Testis (tissue), 3 donors: ENCODE measurements around the gene SLC25A36. TPM values are rescaled to one million over a fixed set of nuclear protein-coding genes. Genes with fewer than 3 reads are reported as not detected.
"Not testable (repeated sequence)": the region's sequence is repeated elsewhere in the genome, so short reads cannot be mapped to it uniquely, and the experiment has no call there.

Source experiments
- DNase-seq: peaks from one replicate; pipeline ENCODE4 v3.0.0-alpha.2; 2019
- H3K27ac ChIP-seq, 2 donors: fragments of 200-600 bp; sonication (generic); one replicate each; pipeline ENCODE4 v1.5.1; 2019
- H3K27me3 ChIP-seq: fragments of 200-600 bp; sonication (generic); one replicate; pipeline ENCODE4 v1.5.1; 2019
- H3K36me3 ChIP-seq: fragments of 200-600 bp; sonication (generic); one replicate; pipeline ENCODE4 v1.5.1; 2017; ENCODE audit warnings: low read depth; ENCODE audit errors: missing control alignments
- H3K4me1 ChIP-seq: fragments of 200-600 bp; sonication (generic); one replicate; pipeline ENCODE4 v1.5.1; 2019
- H3K4me3 ChIP-seq, 2 donors: fragments of 200-600 bp; sonication (generic); one replicate each; pipeline ENCODE4 v1.5.1; 2017 to 2019
- H3K9me3 ChIP-seq: fragments of 200-600 bp; sonication (generic); one replicate; pipeline ENCODE4 v1.5.1; 2017
- POLR2A ChIP-seq: fragments of 450-650 bp; IDR thresholded peaks from one replicate; pipeline ENCODE4 v1.6.1; 2017; ENCODE audit warnings: antibody characterized with exemption, mild to moderate bottlenecking, moderate library complexity
- WGBS, 2 donors: methylation state at CpG; one replicate each; pipeline ENCODE4 v1.1.5; 2018; 5-methylcytosine and 5-hydroxymethylcytosine counted together
- intact Hi-C: fragments of 100-400 bp; cut with DNase I; formaldehyde crosslinking; loops from one replicate; pipeline ENCODE4 v1.15.1; 2023; ENCODE audit warnings: low total_unique reads
- polyA plus RNA-seq: library from polyadenylated mRNA; stranded (reverse); fragments of 350-450 nt; fragmentation: Illumina TruSeq; extraction: RNeasy Lipid Tissue Mini Kit (QIAGEN cat#74804); gene quantifications from one replicate; pipeline ENCODE4 v1.2.3, GENCODE V29; 2014; ENCODE audit warnings: low read depth, low replicate concordance; ENCODE audit not compliant: insufficient read depth
- total RNA-seq, 2 donors: library from RNA; depleted of rRNA; stranded (reverse); fragments of >200 nt; gene quantifications; one replicate each; pipeline ENCODE4 v1.2.3, GENCODE V29; 2016
- TF ChIP-seq, protein P1 (sequence below), 3 experiments: fragments of 450-650 bp in 2 of 3; fragments of 200-600 bp in 1 of 3; sonication (generic) in 1 of 3; IDR thresholded peaks; one replicate each; pipeline ENCODE4 v1.5.1; 2016 to 2019; ENCODE audit warnings: antibody characterized with exemption in 3 of 3, mild to moderate bottlenecking in 2 of 3, moderate library complexity in 1 of 3

Gene SLC25A36
- total and polyA plus RNA-seq, 3 donors from 2014 or later, result 56.8 to 162 (median 109) TPM

DNA sequence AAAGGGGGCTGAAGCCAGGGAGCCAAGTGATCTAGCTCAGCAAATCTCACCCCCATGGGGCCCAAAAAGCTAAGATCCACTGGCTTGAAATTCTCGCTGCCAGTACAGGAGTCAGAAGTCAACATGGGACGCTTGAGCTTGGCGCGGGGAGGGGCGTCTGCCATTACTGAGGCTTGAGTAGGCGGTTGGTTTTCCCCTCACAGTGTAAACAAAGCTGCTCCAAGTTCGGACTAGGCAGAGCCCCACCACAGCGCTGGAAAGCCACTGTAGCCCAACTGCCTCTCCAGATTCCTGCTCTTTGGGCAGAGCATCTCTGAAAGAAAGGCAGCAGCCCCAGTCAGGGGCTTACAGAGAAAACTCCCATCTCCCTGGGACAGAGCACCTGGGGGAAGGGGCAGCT, 8.1 kb upstream of the SLC25A36 start:
- WGBS, 2 donors, result 88 to 95% methylated on average over 6 to 8 of the region's 8 CpGs
- no peaks in the 10 kb centered on the region for H3K36me3 ChIP-seq
- no peak overlapping the region for H3K27ac ChIP-seq
- no peaks in the 10 kb centered on the region for H3K27me3 ChIP-seq
- H3K9me3 ChIP-seq, result no peaks in the 10 kb centered on the region
- DNase-seq, result no peak
- no peaks in the 10 kb centered on the region for H3K4me1 ChIP-seq
- TF ChIP-seq POLR2A, result no peak
- TF ChIP-seq, protein P1, sequence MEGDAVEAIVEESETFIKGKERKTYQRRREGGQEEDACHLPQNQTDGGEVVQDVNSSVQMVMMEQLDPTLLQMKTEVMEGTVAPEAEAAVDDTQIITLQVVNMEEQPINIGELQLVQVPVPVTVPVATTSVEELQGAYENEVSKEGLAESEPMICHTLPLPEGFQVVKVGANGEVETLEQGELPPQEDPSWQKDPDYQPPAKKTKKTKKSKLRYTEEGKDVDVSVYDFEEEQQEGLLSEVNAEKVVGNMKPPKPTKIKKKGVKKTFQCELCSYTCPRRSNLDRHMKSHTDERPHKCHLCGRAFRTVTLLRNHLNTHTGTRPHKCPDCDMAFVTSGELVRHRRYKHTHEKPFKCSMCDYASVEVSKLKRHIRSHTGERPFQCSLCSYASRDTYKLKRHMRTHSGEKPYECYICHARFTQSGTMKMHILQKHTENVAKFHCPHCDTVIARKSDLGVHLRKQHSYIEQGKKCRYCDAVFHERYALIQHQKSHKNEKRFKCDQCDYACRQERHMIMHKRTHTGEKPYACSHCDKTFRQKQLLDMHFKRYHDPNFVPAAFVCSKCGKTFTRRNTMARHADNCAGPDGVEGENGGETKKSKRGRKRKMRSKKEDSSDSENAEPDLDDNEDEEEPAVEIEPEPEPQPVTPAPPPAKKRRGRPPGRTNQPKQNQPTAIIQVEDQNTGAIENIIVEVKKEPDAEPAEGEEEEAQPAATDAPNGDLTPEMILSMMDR (IDR thresholded peaks at IDR 0.05), result no peak
- H3K4me3 ChIP-seq, result no peak overlapping the region
- intact Hi-C loops, result no loop called here

DNA sequence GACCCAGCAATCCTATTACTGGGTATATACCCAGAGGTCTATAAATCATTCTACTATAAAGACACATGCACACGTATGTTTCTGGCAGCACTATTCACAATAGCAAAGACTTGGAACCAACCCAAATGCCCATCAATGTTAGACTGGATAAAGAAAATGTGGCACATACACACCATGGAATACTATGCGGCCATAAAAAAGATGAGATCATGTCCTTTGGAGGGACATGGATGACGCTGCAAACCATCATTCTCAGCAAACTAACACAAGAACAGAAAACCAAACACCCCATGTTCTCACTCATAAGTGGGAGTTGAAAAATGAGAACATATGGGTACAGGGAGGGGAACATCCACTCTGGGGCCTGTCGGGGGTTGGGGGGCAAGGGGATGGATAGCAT, 2.3 kb upstream of the SLC25A36 start:
- H3K27ac ChIP-seq, H3K27me3 ChIP-seq, H3K36me3 ChIP-seq, H3K9me3 ChIP-seq, intact Hi-C loops, H3K4me1 ChIP-seq, H3K4me3 ChIP-seq, DNase-seq: not testable (repeated sequence)
- 94 to 100% methylated on average over 4 of the region's 4 CpGs for WGBS, 2 donors

DNA sequence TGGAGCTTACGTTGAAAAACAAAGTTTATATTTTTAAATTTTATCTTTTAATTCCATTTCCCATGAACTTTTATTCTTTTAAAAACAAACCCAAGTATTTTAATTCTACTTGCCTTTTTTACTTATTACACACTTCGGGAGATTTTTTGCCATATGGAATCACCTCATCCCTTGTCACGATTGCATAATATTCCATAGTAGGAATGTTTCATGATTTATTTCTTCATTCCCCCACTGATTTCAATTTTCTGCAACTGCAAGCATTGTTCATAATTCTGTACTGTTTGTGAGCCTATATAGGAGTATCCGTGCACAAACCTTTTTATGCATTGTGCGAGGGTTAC, 574 bp upstream of the SLC25A36 start:
- peak overlapping the region; percentile 94 for H3K4me3 ChIP-seq
- no peaks in the 10 kb centered on the region for H3K36me3 ChIP-seq
- WGBS, 2 donors, result 28 to 33% methylated on average over 5 of the region's 5 CpGs
- peaks cover 20% of the 10 kb centered on the region for H3K4me1 ChIP-seq
- DNase-seq, result no peak
- intact Hi-C loops, result no loop called here
- no peaks in the 10 kb centered on the region for H3K9me3 ChIP-seq
- TF ChIP-seq, protein P1 (IDR thresholded peaks at IDR 0.05), result no peak
- no peak for TF ChIP-seq POLR2A
- H3K27me3 ChIP-seq, result no peaks in the 10 kb centered on the region
- peak overlapping the region; percentile 98 to 99 for H3K27ac ChIP-seq

GRCh38 chr3:140942221-140943104, 827 bp downstream of the SLC25A36 start:
- peak overlapping the region; percentile 98 to 99 for H3K27ac ChIP-seq
- no peaks in the 10 kb centered on the region for H3K36me3 ChIP-seq
- H3K27me3 ChIP-seq, result no peaks in the 10 kb centered on the region
- intact Hi-C loops, result no loop called here
- peak overlapping the region; percentile 94 for H3K4me3 ChIP-seq
- WGBS, 2 donors, result 0 to 2% methylated on average over 33 to 36 of the region's 56 CpGs
- no peak for TF ChIP-seq POLR2A
- TF ChIP-seq, protein P1 (IDR thresholded peaks at IDR 0.05), result no peak
- peaks cover 20% of the 10 kb centered on the region for H3K4me1 ChIP-seq
- H3K9me3 ChIP-seq, result no peaks in the 10 kb centered on the region
- peak; percentile 73 for DNase-seq

- H3K4me3 ChIP-seq, result peak overlapping the region in 1 of 2 donors; percentile 94
- no peak for TF ChIP-seq POLR2A
- TF ChIP-seq, protein P1 (IDR thresholded peaks at IDR 0.05), result no peak
- no peaks in the 10 kb centered on the region for H3K27me3 ChIP-seq
- H3K27ac ChIP-seq, result peak overlapping the region; percentile 98 to 99
- DNase-seq, result peak; percentile 53
- H3K4me1 ChIP-seq, result peaks cover 24% of the 10 kb centered on the region
- no peaks in the 10 kb centered on the region for H3K9me3 ChIP-seq
- 37 to 42% methylated on average over 5 of the region's 5 CpGs for WGBS, 2 donors
- no peaks in the 10 kb centered on the region for H3K36me3 ChIP-seq
- intact Hi-C loops, result no loop called here
These were observed 2.3 kb downstream of the SLC25A36 start for GRCh38 chr3:140943781-140944552.
